NCI-H1092 treated with DMSO at 0.1 percent for 48 hours (cell line): ENCODE measurements around the gene LMF1.

ENCODE experiments used
- DNase-seq: peaks from one replicate; lab custom pipeline; 2025; lab: John Stamatoyannopoulos, UW

LMF1 gene

DNA sequence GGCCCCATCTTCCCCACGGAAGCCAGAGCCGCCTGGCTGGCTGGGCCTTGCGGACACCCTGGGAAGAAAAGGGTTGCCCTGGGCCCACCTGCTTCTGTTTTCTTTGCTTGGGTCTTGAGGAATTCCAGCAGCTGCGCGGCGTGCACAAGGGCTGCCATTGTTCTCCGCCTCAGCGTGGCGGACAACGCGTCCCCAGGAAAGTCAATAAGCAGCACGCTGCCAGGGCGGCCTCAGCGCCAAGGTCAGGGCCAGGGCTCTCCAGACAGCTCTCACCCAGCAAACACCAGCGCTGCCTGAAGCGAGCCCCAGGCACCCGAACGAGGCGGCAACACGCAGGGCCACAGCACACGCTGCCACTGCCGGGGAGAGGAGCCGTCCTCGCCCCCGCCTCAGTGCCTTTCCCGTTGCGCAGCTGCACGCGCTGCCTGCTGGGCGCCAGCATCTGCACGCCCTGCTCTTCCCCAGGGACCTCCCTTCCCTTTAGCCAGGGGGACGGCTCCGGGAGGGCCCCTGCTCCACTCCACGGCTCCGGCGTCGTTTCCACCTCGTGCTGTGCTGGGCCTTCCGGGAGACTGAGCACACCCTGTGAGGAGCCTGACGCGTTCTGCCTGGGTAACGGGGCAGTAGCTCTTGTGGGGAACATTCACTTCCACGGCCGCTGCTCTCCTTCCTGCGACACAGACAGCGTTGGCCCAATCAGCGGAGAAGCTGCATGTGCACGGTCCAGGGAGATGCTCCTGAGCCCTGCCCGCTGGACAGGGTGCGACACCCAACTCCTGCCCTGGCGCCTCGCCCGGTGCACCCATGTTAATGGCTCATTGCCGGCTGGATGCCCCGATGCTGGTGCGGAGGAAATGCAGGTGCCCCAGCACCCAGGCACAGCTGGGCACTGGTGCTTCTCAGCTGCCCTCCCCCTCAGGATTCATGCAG lies 57.8 kb downstream of the LMF1 start:
- DNase-seq = peak; percentile 58

DNA sequence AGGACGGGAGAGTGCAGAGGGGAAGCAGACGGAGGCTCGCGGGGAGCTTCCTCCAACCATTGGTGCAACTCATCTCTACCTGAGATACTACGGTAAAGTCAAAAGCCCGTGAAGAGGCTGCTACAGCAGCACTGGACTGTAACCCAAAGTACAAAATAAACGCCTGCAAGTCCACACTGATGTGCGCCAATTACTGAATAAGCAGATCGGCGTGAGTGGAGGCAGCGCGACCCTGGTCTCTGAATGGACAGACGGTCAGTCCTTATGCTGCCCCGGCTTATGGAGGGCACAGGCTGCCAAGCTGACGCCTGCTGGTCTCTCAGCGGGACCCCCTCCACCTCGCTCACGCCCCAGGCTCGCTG lies 58.5 kb downstream of the LMF1 start:
- peak; percentile 22 for DNase-seq

DNA sequence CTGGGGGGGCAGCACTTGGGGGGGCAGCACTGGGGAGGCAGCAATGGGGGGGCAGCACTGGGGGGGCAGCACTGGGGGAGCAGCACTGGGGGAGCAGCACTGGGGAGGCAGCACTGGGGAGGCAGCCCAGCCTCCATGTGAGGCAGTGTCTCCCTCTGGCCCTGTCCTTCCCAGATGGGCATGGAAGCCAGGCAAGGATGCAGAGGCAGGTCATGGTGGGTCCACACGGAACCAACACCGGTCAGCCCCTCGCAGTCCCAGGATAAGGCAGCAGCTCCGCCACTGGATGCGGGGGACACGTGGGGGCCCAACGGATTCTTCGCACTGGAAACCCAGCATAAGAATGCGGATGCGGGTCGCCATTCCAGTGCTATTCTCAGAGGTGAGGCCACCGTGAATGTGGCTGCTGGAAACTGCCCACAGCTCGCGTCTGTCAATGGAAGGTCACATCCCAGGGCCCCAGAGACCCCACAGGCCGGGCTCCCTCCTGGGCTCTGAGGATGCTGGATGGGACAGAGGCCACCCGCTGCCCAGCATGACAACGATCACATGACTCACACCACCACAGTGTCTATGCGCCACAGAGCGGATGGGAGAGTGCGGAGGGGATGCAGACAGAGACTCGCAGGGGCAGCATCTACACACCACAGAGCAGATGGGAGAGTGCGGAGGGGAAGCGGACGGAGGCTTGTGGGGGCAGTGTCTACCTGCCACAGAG lies 59.0 kb downstream of the LMF1 start:
- DNase-seq = no peak

DNA sequence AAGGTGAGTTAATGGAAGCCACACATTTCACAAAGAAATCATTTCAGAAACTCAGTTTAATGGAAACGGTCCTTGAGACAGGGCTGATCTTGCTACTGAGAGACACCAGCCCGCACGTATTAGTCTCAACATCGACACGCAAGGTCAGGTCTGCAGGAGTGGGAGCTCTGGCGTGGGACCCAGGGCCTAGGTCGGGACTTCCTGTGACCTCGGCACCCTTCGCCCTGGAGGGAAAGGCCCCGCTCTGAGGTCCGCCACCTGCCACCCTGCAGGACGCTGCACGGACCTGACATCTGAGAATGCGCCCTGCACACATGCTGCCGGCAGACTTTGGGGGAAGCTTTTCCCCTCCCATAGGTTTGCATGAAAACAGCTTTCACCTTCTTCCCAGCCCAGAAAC lies 59.7 kb downstream of the LMF1 start:
- DNase-seq = no peak

DNA sequence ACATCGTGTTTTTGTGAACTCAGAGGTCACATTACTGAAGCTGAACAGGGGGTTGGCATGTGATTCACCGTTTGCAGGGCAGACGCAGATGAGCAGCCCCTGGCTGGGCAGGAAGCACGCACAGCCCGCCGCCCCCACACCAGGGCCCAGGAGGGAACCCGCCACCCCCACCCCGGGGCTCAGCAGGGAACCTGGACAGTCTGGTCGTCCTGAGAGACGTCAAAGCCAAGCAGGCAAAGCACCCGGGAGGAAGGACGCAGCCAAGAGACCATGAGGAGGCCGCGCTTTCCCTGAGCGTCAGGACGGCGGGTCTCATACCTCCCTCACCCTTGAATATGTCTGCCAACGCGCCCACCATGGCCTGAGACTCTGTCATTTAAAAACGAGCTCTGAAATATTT lies 60.6 kb downstream of the LMF1 start:
- DNase-seq = no peak

DNA sequence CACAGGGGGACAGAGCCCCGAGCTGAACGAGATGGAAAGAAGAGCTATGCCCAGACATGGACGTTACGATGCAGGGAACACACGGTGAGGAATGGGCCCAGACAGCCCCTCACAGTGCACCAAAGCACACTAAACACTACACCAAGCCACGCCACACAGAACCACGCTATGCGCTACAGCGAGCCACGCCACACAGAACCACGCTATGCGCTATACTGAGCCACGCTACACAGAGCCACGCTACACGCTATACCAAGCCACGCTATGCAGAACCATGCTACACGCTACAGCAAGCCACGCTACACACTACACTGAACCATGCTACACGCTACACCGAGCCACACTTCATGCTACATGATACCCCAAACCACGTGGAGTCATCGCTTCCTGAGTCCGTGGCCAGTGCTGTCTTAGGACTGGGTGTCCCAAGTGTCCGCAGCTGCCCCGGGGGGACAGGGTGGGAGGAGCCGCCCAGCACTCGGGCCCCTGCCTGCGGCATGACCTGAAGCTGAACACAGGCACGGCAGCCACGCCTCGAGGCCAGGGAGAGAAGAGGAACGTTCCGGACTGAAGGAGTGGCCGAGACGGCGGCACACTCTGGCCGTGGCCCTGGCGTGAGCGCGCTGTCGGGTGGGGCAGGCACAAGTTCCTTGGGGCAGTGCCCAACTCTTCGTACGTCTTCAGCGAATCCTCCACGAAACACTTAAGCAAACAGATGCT lies 61.3 kb downstream of the LMF1 start:
- DNase-seq = no peak

DNA sequence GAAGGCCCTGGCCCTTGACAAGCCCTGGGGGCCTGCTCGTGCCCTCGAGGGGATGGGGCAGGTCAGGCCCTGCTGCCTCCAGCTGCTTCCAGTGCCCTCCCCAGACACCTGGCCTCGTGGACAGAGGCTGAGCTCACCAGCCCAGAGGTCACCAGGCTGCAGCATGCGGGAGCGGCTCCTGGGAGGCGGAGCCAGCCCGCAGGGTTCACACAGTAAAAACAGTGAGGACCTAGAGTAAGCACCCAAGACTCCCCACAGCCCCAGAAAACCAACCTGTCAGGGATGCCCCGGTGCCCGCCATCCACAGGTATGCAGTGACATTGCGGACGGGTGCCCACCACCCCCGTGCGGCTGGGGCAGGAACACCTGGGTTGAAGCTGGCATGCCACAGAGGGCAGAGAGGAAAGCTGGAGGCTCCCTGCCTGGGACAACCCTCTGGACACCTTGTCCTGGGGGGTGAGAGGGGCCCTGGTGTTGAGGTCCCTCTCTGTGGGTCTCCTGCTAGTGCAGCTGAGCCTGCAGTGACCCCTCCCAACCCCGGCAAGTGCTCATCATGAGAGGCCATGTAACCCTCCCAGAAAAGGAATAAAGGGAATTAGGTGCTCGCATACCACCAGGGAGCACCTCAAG lies 62.1 kb downstream of the LMF1 start:
- no peak for DNase-seq

DNA sequence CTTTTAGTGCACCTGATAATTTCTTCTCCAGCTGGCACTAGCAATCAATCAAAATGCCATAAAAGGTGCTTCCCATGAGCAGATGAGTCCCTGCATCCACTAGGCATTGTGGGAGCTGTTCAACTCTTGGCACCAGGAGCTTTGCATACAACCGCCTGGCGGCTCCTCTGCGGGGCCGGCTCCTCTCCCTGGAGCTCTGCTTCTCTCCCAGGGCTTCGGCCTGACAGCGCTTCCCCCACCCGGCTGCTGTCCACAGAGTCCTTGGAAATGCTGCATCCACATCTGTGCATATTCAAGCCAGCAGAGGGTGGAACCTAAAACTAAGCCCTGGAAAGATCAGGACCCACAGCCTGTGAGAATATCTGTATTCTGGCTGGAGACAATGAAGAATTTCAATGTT lies 62.9 kb downstream of the LMF1 start:
- no peak for DNase-seq

DNA sequence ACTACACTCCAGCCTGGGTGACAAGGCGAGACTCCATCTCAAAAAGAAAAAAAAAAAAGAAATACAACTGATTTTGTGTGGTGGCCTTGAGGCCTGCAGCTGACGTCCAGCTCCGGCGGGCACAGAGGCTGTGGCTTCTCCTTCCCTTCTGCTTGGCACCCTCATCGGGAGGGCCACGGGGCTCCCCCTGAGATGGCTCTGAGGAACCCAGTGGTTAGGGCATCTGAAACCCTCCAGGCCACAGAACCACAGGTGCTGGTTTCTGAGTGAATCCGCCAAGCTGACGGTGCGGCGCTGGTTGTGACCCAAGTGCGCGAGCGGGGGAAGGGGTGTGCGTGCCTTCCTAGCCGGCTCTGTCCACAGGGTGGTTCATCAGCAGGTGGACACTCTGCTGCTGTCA lies 63.4 kb downstream of the LMF1 start:
- DNase-seq = no peak

DNA sequence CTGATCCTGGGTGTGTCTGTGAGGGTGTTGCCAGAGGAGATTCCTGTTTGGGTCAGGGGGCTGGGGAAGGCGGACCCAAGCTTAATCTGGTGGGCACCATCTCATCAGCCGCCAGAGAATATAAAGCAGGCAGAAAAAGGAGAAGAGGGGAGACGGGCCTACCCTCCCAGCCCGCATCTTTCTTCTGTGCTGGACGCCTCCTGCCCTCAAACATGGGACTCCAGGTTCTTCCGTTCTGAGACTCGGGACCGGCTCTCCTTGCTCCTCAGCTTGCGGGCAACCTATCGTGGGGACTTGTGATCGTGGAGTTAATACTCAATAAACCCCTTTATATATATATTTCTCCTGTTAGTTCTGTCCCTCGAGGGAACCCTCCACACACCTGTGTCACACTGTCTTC lies 64.5 kb downstream of the LMF1 start:
- no peak for DNase-seq

DNA sequence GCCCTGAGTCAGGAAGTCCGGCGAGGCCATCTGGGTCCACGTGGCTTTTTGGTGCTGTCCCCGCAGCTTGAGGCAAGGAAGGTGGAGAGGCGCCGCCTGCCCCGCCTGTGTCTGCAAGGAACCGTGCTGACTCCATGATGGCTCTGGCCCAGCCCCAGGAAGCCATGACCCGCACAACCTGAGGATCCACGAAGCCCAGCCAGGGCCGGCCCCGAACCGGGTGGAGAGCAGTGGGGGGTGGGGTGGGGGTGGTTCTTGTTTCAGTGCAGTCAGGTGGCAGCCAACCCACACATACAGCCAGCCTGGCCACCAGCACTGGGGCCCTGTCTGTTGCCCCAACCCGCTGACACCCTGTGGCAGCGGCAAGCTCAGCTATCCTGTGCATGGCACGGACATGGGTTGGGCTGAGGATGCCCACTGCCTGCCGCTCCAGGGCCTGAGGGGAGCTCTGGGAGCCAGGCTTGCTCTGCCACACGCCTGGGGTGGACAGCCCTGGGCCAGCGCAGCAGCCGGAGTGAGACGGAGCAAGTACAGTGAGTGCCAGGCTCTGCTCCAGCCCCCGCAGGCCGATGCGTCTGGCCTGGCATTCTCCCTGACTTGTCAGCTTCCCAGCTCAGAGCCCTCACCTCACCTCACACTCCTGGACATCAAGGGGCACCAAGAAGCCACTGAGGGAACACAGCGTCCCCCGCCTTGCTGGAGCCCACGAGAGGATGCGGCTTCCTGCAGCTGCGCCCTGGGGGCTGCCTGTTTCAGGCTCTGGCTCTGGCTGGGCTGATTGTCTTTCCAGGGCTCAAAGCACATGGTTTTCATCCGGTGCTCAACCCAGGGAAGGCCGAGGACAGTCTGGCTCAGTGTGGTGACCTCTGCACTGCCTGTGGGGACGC lies 68.8 kb downstream of the LMF1 start:
- no peak for DNase-seq

DNA sequence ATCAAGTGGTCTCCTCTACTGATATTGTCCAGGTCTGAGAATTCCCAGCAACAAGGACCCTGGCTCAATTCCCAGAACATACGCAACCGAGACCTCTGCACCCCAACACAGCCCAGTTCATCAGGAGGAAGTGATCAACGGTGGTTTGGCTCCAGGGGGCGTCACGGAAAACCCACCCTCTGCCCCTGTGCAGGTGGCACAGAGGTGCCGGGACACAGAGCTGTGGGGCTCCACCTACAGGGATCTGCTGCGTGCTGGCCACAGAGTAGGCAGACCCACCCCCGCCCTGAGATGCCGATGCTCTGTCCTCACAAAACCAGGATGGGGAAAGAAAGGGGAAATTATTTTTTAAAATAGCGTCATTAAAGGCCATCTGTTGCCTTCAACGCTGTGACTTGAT lies 69.6 kb downstream of the LMF1 start:
- DNase-seq = no peak

DNA sequence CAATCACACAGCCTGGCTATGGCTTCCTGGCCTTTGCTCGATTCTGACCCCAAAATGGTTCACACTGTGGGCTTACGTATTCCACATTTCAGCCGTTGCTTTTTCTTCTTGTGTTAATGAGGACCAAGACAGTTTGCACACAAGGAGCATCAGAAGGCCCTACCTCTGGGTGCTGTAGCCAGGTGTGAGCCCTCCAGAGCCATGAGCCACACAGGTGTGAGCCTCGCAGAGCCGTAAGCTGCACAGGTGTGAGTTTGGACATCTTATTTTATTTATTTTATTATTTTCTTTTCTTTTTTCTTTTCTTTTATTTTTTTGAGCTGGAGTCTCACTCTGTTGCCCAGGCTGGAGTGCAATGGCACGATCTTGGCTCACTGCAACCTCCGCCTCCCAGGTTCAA lies 70.6 kb downstream of the LMF1 start:
- no peak for DNase-seq

DNA sequence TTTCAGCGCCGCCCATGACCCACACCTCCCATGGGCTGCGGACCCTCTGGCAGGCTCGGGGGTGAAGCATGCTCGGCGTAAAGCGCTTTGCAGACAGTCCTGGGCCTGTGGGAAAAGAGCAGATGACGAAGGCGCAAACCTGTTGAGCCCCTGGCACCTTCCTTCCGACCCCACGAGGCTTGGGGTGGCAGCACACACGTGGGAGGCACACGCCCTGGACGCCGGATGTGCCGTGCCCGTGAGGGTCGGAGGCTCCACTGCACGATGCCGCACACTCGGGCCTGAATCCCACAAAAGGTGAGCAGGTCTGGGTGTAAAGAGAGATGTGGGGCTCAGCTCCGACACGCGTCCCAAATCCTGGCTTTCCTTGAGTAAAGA lies 71.1 kb downstream of the LMF1 start:
- DNase-seq = no peak

DNA sequence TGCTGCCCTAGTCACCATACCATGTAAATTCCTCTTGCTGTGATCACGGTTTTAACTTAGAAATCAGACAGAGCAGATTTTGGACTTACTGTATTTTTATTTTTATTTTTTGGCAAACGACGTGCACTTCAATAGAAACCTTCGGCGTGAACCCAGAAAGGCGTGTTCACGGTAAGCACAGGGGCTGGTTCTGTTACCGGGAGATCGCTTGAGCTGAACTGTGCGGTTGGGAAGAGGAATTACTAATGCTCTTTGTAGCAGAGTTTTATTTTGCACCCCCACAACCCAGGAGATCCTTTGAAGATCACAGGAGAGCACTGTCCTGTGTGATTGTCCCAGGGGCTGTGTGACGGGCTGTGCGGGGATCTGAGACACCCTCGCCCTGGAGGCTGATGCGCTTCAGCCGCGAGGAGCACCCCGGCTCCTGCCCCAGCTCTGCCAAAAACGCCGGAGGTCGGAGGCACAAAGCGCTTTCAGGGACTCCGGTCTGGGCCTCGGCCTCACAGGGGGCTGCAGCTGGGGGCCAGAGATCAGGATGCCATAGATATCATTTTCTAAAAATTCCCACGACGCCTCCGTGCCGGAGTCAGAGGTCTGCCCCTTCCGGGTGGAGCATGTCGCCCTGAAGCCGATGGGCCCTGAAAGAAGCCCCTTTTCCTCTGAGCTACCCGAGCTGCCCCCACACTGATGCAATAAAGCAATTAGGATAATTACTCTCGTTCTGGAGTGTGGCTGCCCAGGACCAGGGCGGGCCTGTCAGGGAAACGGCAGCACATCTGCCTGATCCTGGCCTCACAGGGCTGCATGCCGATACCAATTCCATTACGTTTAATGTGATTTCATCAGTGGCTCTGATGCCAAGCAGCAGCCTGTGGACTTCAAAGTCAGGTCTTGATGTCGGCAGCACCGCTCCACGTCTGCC lies 71.8 kb downstream of the LMF1 start:
- DNase-seq = no peak

DNA sequence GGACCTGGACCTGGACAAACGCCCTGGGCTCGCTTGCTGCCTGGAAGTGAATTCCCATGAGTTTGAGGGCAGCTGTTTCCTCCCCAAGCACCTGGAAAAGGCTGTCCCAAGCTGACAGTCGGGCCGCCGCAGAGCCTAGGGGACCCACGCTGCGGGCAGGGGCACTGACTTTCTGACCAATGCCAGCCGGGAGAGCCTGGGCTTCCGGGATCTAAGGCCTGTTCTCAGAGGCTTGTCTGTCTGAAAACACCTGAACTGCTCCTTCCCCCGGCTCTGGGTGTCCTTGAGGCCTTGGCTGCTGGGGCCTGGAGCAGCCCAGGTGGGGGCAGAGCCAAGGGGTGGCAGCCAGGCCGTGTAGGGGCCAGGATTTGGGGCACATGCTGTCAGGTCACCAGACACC lies 72.6 kb downstream of the LMF1 start:
- no peak for DNase-seq

DNA sequence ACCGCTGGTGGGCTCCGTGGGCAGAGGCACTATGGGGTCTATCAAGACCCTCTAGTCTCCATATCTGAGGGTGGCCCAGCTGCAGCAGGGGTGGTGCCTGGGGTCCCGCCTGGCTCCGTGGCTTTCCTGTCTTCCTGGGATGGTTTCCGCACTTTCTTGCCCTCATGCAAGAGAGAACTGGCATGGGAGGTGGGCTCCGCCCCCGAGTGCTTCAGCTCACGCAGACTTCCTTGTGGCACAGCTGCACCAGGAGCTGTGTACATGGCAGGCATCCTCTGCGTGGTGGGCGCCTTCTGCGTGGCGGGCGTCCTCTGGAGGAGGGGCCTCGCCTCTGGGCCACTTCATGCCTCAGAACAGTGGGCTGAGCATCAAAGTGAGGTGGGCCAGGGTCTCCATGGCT lies 73.1 kb downstream of the LMF1 start:
- no peak for DNase-seq

DNA sequence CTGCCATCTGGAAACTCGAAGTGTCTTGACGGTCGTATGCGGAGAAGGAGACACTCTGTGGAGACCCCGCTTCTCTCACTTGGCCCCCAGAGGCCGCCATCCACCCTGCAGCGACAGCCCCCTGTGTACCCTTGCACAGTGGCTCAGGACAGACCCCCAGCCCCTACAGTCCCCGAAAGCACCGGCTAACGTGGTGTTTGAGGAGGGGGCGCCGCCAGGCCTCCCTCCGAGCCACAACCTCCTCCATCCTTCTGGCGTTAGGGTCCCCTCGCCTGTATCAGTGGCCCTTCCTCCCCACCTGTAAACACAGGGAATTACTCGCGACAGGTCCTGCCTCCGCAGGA lies 73.6 kb downstream of the LMF1 start:
- DNase-seq = no peak

DNA sequence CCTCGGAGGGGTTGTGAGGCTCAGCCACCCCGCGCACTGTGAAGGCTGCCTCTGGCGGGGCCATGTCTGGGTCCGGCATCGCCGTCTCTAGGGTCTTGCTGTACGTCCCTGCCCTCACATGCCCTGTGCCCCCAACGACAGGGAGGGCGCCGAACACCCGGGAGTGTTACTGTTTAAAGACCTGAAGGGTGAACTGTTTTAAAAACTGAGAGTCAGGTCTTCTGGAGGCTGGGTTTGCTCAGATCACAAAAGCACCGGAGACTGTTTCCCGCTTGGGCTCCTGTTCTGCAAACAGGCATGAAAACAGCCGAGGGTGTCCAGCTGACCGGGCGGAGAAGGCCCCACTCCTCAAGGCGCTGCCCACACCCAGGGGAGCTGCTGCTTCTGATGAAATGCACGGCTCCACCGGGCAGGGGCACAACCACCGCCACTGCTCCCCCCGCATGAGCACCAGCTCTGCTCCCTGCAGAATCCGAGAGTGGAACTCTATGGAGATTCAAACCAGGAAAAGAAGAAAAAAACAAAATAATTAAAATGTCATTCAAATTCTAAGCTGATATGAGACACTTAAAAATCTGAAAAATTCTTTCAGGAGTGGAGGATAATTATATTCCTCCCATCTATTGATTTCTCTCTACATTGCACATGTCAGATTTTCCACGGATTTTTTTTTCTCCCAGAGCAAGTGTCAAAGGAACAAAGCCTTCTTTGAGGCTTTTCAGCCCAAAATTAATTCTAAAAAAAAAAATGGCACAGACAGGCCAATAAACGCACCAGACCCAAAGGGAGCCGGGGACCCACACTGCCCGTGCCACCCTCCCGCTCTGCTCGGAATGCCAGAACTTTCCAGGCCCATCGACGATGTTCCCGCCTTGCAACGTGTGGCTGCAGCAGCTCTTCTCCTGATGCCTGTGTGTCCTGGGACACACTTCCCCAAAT lies 74.3 kb downstream of the LMF1 start:
- DNase-seq = no peak
